Panc1 (cell line): ENCODE results near the gene SPATA31D1. TPM values are rescaled to one million over a fixed set of nuclear protein-coding genes. Genes with fewer than 3 reads are reported as not detected.

Experiments used
- ATAC-seq: fragments of 200-7000 bp; cut with Tn5 transposase; 2 replicates; pipeline ENCODE4 v1.9.1; 2020; ENCODE audit warnings: mild to moderate bottlenecking, moderate library complexity
- BruUV-seq: library from RNA; stranded (reverse); fragments of 400-500 nt; replicated peaks from 2 replicates; lab custom pipeline; 2021; lab: Mats Ljungman, UMichigan
- CTCF ChIA-PET: fragments of 300-600 bp; sonication (Branson Sonifier 250); formaldehyde crosslinking; loops from one replicate; lab custom pipeline; 2022; ENCODE audit warnings: antibody characterized with exemption; lab: Charles Lee
- POLR2A ChIA-PET: fragments of 300-600 bp; sonication (Branson Sonifier 250); formaldehyde crosslinking; loops from one replicate; lab custom pipeline; 2022; ENCODE audit warnings: antibody characterized with exemption; lab: Charles Lee
- DNase-seq: peaks from one replicate; pipeline ENCODE4 v3.0.0-alpha.2; 2010; ENCODE audit warnings: low read depth, low spot score
- H3K27ac ChIP-seq: 2 replicates; pipeline ENCODE4 v1.5.1; 2011; ENCODE audit warnings: mild to moderate bottlenecking, low read length, inconsistent platforms
- H3K27me3 ChIP-seq: fragments of 200-500 bp; sonication (Bioruptor generic); 2 replicates; pipeline ENCODE4 v1.6.0; 2014; ENCODE audit warnings: low read length, inconsistent platforms; ENCODE audit not compliant: control insufficient read depth, insufficient read depth
- H3K36me3 ChIP-seq: fragments of 200-500 bp; sonication (Bioruptor generic); 2 replicates; pipeline ENCODE4 v1.5.1; 2014; ENCODE audit warnings: inconsistent platforms, mild to moderate bottlenecking, low read length, moderate library complexity; ENCODE audit not compliant: control insufficient read depth, insufficient read depth
- H3K4me1 ChIP-seq: 2 replicates; pipeline ENCODE4 v1.5.1; 2011; ENCODE audit warnings: inconsistent platforms, mild to moderate bottlenecking, low read length, moderate library complexity; ENCODE audit not compliant: control insufficient read depth, insufficient read depth
- H3K4me3 ChIP-seq, 2 experiments: 2 replicates each; pipeline ENCODE4 v1.5.1; 2011 to 2012; ENCODE audit warnings: low read depth in 2 of 2, low read length in 2 of 2, mild to moderate bottlenecking in 2 of 2, inconsistent platforms in 1 of 2, moderate library complexity in 1 of 2
- H3K9me3 ChIP-seq: fragments of 200-500 bp; sonication (Bioruptor generic); 2 replicates; pipeline ENCODE4 v1.5.1; 2014; ENCODE audit warnings: low read depth, mild to moderate bottlenecking, inconsistent platforms, low read length, moderate library complexity; ENCODE audit not compliant: control insufficient read depth, insufficient read depth
- CTCF ChIP-seq: fragments of 450-650 bp; IDR thresholded peaks from 2 replicates; pipeline ENCODE4 v1.5.1; 2017; ENCODE audit warnings: mild to moderate bottlenecking
- POLR2AphosphoS5 ChIP-seq: IDR thresholded peaks from 2 replicates; pipeline ENCODE4 v1.6.1; 2012; ENCODE audit warnings: mild to moderate bottlenecking, low read depth, low read length, moderate library complexity
- SIN3A ChIP-seq: IDR thresholded peaks from 2 replicates; pipeline ENCODE4 v1.6.1; 2012; ENCODE audit warnings: low read depth, mild to moderate bottlenecking, low read length, moderate library complexity, borderline replicate concordance; ENCODE audit not compliant: insufficient read depth
- TCF7L2 ChIP-seq: IDR thresholded peaks from 2 replicates; pipeline ENCODE4 v1.6.1; 2011; ENCODE audit warnings: mild to moderate bottlenecking, low read depth, low read length, inconsistent platforms
- in situ Hi-C: cut with HindIII; loops from 2 replicates; pipeline ENCODE4 v1.10.0; 2016; ENCODE audit warnings: low sequenced_read_pairs, low pct_unique_long_range_greater_than_20kb
- intact Hi-C: fragments of 100-400 bp; cut with micrococcal nuclease; formaldehyde crosslinking; loops from one replicate; pipeline ENCODE4 v1.10.0; 2022; ENCODE audit not compliant: unreplicated experiment
- total RNA-seq: library from RNA; stranded (reverse); gene quantifications from one replicate; pipeline ENCODE4 v1.2.1, GENCODE V29; 2021; ENCODE audit not compliant: unreplicated experiment
- TF ChIP-seq, protein P1 (sequence below), 2 experiments: IDR thresholded peaks; 2 replicates each; pipeline ENCODE4 v1.6.1; 2011 to 2012; ENCODE audit warnings: low read depth in 2 of 2, control low read depth in 1 of 2, low read length in 1 of 2, mild to moderate bottlenecking in 1 of 2, moderate library complexity in 1 of 2; ENCODE audit not compliant: insufficient read depth in 1 of 2

The SPATA31D1 gene
- total RNA-seq, 1 experiment from 2014 or later = not detected

DNA sequence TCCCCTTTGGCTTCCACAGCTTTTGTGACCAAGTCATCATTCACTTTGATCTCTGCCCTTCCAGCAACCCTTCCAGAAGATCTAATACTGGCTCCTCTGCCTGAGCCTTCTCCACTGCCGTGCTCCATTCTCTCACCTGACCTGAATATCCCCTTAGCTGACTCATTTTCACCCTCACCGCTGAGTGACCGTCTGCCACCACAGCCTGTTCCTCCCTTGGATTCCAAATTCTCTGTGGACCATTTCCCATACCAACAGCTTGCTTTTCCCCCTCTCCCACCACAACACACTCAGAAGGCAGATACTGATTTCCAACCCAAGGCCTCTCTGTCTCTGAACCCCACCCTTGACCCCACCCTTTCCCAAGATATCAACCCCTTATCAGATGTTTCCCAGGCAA is 20.5 kb upstream of the SPATA31D1 start:
- POLR2A ChIA-PET = no interaction called here
- Histone ChIP-seq H3K36me3 (no peaks in the 10 kb centered on the region), H3K9me3 (no peaks in the 10 kb centered on the region), H3K27ac (no peak overlapping the region), H3K4me3 (no peak overlapping the region), H3K27me3 (no peaks in the 10 kb centered on the region), H3K4me1 (no peaks in the 10 kb centered on the region)
- CTCF ChIA-PET = no interaction called here
- ATAC-seq (no peak), DNase-seq (no peak)
- in situ Hi-C loops (no loop called here), intact Hi-C loops (no loop called here)
- TF ChIP-seq, protein P1, sequence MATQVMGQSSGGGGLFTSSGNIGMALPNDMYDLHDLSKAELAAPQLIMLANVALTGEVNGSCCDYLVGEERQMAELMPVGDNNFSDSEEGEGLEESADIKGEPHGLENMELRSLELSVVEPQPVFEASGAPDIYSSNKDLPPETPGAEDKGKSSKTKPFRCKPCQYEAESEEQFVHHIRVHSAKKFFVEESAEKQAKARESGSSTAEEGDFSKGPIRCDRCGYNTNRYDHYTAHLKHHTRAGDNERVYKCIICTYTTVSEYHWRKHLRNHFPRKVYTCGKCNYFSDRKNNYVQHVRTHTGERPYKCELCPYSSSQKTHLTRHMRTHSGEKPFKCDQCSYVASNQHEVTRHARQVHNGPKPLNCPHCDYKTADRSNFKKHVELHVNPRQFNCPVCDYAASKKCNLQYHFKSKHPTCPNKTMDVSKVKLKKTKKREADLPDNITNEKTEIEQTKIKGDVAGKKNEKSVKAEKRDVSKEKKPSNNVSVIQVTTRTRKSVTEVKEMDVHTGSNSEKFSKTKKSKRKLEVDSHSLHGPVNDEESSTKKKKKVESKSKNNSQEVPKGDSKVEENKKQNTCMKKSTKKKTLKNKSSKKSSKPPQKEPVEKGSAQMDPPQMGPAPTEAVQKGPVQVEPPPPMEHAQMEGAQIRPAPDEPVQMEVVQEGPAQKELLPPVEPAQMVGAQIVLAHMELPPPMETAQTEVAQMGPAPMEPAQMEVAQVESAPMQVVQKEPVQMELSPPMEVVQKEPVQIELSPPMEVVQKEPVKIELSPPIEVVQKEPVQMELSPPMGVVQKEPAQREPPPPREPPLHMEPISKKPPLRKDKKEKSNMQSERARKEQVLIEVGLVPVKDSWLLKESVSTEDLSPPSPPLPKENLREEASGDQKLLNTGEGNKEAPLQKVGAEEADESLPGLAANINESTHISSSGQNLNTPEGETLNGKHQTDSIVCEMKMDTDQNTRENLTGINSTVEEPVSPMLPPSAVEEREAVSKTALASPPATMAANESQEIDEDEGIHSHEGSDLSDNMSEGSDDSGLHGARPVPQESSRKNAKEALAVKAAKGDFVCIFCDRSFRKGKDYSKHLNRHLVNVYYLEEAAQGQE (IDR thresholded peaks at IDR 0.05; ENCODE audit: insufficient read depth in 1 of 2, low read depth in 2 of 2, low read length in 1 of 2) = no peak
- no peak for TF ChIP-seq CTCF
- TF ChIP-seq TCF7L2 = no peak
- no peak for TF ChIP-seq POLR2AphosphoS5
- TF ChIP-seq SIN3A = no peak
- no TSS peak for BruUV-seq

DNA sequence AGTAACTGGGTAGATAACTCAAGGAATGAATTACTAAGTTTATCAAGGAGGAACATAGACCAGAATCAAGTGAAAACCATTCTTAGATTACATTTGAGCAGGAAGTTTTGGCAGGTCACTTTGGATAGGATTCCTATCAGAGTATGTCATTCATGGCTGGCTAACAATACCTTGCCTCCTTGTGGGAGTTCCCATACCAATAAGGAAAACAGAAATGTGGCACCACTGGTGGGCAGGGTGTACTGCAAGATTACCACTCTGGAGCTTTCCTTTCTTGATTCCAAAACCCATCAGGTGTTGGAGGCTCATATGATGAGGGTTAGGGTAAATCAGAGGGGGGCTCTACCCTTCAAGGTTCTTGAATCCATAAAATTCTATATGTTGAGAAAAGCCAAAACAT is 18.6 kb upstream of the SPATA31D1 start:
- H3K9me3 ChIP-seq = no peaks in the 10 kb centered on the region
- ATAC-seq (no peak), DNase-seq (no peak)
- no peaks in the 10 kb centered on the region for H3K27me3 ChIP-seq
- H3K4me3 ChIP-seq = no peak overlapping the region
- TF ChIP-seq, protein P1 (IDR thresholded peaks at IDR 0.05; ENCODE audit: insufficient read depth in 1 of 2, low read depth in 2 of 2, low read length in 1 of 2) = no peak
- no peak for TF ChIP-seq CTCF
- TF ChIP-seq POLR2AphosphoS5 = no peak
- TF ChIP-seq SIN3A = no peak
- TF ChIP-seq TCF7L2 = no peak
- in situ Hi-C loops (no loop called here), intact Hi-C loops (no loop called here)
- no TSS peak for BruUV-seq
- no peak overlapping the region for H3K27ac ChIP-seq
- ChIA-PET POLR2A (no interaction called here), CTCF (no interaction called here)
- H3K36me3 ChIP-seq = no peaks in the 10 kb centered on the region
- no peaks in the 10 kb centered on the region for H3K4me1 ChIP-seq
